HG03565 (cell line): ENCODE data around the gene SP5.
A peak's percentile ranks its signal among the peaks of the same experiment; 100 is the strongest.
"Not testable (repeated sequence)": the region's sequence is repeated elsewhere in the genome, so short reads cannot be mapped to it uniquely, and the experiment has no call there.

Experiments used
- ATAC-seq: cut with Tn5 transposase; IDR thresholded peaks from one replicate; pipeline ENCODE4 v1.9.1; 2021; ENCODE audit warnings: mild to moderate bottlenecking, moderate library complexity; ENCODE audit not compliant: unreplicated experiment

The SP5 gene

GRCh38 chr2:170715062-170715931 lies at the start of gene SP5:
SP5 (plus strand) TSS chr2:170715337; CDS start chr2:170715513, 176 bp downstream.
- ATAC-seq = no peak

GRCh38 chr2:170665743-170666142 lies 49.4 kb upstream of the SP5 start:
- no peak for ATAC-seq

GRCh38 chr2:170669909-170670308 lies 45.2 kb upstream of the SP5 start:
- no peak for ATAC-seq

GRCh38 chr2:170670651-170671050 lies 44.5 kb upstream of the SP5 start:
- ATAC-seq = no peak

DNA sequence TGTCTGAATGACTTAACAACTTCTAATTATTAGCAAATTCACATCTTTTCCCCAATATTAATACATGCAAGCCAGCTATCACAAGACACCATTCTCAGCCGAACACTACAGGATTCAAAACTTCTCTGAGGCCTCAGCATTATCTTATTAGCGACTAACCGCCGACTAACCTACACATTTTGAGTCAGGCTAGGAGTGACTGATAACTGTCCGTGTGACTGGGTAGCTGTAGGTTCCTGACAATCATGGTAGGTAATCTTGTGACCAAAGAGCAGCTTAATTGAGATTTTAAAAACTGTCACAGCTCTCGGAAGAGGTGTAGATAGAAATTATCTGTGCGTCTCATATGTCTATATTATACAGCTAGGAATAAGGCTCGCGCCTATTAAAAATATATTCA lies 44.1 kb upstream of the SP5 start:
- ATAC-seq = no peak

DNA sequence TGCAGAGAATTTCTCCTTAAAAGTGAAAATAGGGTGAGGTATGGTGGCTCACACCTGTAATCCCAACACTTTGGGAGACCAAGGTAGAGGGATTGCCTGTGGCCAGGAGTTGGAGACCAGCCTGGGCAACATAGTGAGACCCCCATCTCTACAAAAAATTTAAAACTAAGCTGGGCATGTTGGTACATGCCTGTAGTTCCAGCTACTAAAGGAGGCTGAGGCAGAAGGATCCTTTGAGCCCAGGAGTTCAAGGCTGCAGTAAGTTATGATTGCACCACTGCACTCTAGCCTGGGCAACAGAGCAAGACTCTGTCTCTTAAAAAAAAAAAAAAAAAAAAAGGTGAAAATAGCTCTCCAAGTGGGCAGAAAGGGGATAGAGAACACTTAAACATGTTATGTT lies 40.9 kb upstream of the SP5 start:
- not testable (repeated sequence) for ATAC-seq

- ATAC-seq = no peak
Measured at GRCh38 chr2:170675701-170676100, 39.4 kb upstream of the SP5 start.

DNA sequence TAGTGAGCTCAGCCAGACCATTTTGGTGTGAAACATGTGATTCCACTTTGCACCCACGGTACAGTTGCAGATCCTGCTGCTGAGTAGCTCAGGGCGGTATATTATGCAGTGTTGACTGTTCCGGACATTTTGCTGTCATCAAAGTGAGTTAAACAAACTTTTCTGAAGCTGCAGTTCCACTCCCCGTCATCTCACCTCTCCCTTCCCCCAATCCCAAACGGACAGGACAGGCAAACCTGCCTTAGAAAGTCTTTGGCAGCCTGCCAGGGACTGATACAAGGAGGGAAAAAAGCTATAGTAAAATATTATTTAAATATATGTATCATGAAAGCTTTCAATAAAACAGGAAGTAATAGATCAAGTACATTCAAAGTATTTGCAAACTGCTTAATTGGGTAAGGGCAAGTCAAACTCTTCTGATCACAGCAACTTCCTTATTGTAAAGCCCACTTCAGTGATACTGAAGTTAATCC lies 35.5 kb upstream of the SP5 start:
- ATAC-seq = no peak

- ATAC-seq = peak; percentile 93
Measured at GRCh38 chr2:170680172-170680941, 34.8 kb upstream of the SP5 start.

- ATAC-seq = no peak
Measured at GRCh38 chr2:170681311-170681710, 33.8 kb upstream of the SP5 start.

DNA sequence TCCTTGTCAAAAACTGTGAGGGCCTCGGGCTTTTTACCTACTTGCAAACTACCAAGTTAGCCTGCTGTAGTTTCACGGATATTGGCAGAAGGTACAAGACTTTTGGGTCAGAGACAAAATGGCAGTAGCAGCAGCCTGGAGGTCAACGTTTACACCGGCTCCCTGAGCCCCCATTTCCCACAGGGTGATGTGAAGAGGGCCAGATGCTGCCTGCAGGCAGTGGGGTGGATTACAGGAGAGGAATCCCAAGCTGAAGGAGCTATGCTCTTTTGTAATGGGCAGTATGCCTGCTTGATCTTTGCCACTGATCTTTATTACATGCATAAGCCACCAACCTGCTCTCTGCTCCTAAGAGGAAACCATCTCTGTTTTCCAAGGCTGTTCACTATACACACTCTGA lies 29.5 kb upstream of the SP5 start:
- no peak for ATAC-seq

GRCh38 chr2:170689481-170689880 lies 25.7 kb upstream of the SP5 start:
- ATAC-seq = no peak

GRCh38 chr2:170690640-170691039 lies 24.5 kb upstream of the SP5 start:
- no peak for ATAC-seq

DNA sequence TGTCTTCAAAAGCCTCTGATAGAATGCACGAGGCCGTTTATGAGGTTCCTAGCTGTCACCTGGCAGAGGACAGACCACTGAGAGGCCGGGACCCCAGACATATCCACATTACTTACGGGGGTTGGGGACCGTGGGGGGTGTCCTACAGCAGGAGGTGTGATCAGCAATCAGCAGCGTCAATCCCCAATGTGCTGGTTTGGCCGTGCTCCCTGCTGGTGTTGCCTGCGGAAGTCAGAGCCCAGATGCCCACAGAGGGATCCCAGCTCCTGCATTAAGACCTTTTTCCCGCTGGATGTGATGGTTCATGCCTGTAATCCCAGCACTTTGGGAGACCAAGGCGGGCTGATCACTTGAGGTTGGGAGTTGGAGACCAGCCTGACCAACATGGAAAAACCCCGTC lies 20.8 kb upstream of the SP5 start:
- ATAC-seq = no peak

DNA sequence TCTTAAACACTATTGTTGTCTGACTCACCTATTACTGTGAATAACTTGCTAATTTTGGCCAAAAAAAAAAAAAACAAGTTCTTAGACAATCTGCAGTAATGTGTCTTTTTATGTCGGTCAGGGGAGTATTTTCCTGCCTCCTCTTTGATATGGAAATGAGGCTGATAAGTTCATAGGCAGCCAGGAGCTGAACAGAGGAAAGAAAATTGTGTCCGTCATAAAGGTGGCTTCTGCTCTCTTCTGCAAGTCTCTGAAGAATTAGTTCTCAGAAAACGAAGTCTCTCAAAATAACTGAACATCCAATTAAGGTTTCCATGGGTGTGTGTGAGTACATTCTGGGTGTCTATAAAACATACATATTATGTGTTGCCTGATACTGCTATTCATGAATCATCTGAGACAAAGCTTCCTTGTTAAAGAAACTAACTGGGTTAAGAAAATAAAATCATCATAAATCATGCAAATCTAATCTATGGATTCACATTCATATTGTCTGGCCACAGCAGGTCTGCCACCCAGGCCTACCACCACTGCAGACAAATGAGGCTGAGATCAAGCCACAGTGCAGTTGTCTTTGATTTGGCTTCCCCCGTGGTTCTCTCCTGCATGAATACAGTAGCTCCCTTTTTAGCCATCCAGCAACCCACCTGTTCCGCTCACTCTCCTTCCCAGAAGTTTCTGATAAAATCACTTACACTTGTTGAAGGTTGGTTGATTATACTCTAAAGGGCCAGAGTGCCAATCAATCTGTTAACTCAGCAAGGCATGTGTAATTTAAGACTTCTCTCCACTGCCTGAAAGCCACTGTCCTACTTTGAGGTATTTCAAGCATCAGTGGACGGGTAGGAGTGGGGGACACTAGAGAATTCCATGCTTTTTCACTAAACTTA lies 19.4 kb upstream of the SP5 start:
- ATAC-seq = no peak

GRCh38 chr2:170696948-170697347 lies 18.2 kb upstream of the SP5 start:
- ATAC-seq = no peak

- ATAC-seq = no peak
Measured at GRCh38 chr2:170701011-170701410, 14.1 kb upstream of the SP5 start.

- ATAC-seq = no peak
Measured at GRCh38 chr2:170703776-170704476, 11.2 kb upstream of the SP5 start.

- no peak for ATAC-seq
Measured at GRCh38 chr2:170707821-170708795, 7.0 kb upstream of the SP5 start.
